ENCODE measurements around the gene APBB2.

DNA sequence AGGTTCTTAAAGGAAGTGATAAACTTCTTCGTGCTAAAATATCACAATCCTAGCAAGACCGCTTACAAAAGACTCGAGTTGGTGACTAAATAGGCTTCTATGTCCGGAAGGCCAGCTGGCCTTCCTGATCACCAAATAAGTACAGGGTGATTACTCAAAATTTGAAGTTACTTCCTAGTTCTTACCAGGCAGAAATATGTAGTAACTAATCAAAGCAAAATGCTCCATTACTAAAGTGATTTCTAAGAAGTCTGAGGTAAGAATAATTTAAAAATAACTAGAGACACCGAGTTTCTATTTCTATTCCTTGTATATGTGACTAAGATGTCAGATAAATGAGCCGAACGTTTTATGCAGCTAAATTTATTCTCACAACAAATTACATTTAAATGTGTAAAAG is 402.4 kb downstream of the APBB2 start:
- TF ChIP-seq, protein P1, sequence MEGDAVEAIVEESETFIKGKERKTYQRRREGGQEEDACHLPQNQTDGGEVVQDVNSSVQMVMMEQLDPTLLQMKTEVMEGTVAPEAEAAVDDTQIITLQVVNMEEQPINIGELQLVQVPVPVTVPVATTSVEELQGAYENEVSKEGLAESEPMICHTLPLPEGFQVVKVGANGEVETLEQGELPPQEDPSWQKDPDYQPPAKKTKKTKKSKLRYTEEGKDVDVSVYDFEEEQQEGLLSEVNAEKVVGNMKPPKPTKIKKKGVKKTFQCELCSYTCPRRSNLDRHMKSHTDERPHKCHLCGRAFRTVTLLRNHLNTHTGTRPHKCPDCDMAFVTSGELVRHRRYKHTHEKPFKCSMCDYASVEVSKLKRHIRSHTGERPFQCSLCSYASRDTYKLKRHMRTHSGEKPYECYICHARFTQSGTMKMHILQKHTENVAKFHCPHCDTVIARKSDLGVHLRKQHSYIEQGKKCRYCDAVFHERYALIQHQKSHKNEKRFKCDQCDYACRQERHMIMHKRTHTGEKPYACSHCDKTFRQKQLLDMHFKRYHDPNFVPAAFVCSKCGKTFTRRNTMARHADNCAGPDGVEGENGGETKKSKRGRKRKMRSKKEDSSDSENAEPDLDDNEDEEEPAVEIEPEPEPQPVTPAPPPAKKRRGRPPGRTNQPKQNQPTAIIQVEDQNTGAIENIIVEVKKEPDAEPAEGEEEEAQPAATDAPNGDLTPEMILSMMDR (IDR thresholded peaks at IDR 0.05), result no peak
- TF ChIP-seq, protein P2, sequence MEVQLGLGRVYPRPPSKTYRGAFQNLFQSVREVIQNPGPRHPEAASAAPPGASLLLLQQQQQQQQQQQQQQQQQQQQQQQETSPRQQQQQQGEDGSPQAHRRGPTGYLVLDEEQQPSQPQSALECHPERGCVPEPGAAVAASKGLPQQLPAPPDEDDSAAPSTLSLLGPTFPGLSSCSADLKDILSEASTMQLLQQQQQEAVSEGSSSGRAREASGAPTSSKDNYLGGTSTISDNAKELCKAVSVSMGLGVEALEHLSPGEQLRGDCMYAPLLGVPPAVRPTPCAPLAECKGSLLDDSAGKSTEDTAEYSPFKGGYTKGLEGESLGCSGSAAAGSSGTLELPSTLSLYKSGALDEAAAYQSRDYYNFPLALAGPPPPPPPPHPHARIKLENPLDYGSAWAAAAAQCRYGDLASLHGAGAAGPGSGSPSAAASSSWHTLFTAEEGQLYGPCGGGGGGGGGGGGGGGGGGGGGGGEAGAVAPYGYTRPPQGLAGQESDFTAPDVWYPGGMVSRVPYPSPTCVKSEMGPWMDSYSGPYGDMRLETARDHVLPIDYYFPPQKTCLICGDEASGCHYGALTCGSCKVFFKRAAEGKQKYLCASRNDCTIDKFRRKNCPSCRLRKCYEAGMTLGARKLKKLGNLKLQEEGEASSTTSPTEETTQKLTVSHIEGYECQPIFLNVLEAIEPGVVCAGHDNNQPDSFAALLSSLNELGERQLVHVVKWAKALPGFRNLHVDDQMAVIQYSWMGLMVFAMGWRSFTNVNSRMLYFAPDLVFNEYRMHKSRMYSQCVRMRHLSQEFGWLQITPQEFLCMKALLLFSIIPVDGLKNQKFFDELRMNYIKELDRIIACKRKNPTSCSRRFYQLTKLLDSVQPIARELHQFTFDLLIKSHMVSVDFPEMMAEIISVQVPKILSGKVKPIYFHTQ (CRISPR knock-in tag; IDR thresholded peaks at IDR 0.05), result no peak
- TF ChIP-seq KAT7 (CRISPR knock-in tag; IDR thresholded peaks at IDR 0.05; ENCODE audit: borderline replicate concordance) (no peak), TCF7 (CRISPR knock-in tag; IDR thresholded peaks at IDR 0.05; ENCODE audit: low read depth) (no peak), SP1 (CRISPR knock-in tag; conservative IDR thresholded peaks at IDR 0.05) (no peak)
